ENCODE measurements around the gene NAA16.
"Not testable (repeated sequence)": the region's sequence is repeated elsewhere in the genome, so short reads cannot be mapped to it uniquely, and the experiment has no call there.

NAA16 gene

GRCh38 chr13:41306271-41307145, 4.6 kb upstream of the NAA16 start:
- DNase-seq, result no peak

GRCh38 chr13:41307884-41308640, 3.0 kb upstream of the NAA16 start:
- DNase-seq, result no peak

GRCh38 chr13:41311406-41312175, 524 bp downstream of the NAA16 start:
- no peak for DNase-seq

- DNase-seq, result no peak
Observed at GRCh38 chr13:41312176-41312500, 1.1 kb downstream of the NAA16 start.

- no peak for DNase-seq
Observed at GRCh38 chr13:41313117-41313516, 2.0 kb downstream of the NAA16 start.

- no peak for DNase-seq
Observed at GRCh38 chr13:41313659-41314197, 2.7 kb downstream of the NAA16 start.

- no peak for DNase-seq
Observed at GRCh38 chr13:41315443-41316047, 4.5 kb downstream of the NAA16 start.

GRCh38 chr13:41317243-41317642, 6.2 kb downstream of the NAA16 start:
- no peak for DNase-seq

GRCh38 chr13:41325752-41326151, 14.7 kb downstream of the NAA16 start:
- no peak for DNase-seq

- DNase-seq, result no peak
Observed at GRCh38 chr13:41326661-41327060, 15.6 kb downstream of the NAA16 start.

GRCh38 chr13:41327994-41328790, 17.1 kb downstream of the NAA16 start:
- no peak for DNase-seq

GRCh38 chr13:41332829-41333228, 21.8 kb downstream of the NAA16 start:
- DNase-seq, result no peak

- no peak for DNase-seq
Observed at GRCh38 chr13:41334810-41335209, 23.7 kb downstream of the NAA16 start.

- no peak for DNase-seq
Observed at GRCh38 chr13:41344358-41344757, 33.3 kb downstream of the NAA16 start.

GRCh38 chr13:41345165-41345913, 34.3 kb downstream of the NAA16 start:
- DNase-seq, result no peak

GRCh38 chr13:41345914-41346589, 35.0 kb downstream of the NAA16 start:
- no peak for DNase-seq

- DNase-seq, result no peak
Observed at GRCh38 chr13:41352935-41353840, 42.1 kb downstream of the NAA16 start.

GRCh38 chr13:41354416-41354815, 43.3 kb downstream of the NAA16 start:
- DNase-seq, result no peak

GRCh38 chr13:41356385-41356648, 45.2 kb downstream of the NAA16 start:
- not testable (repeated sequence) for DNase-seq

GRCh38 chr13:41356786-41357185, 45.7 kb downstream of the NAA16 start:
- no peak for DNase-seq
